GM23338 (cell line): ENCODE data around the gene NECAP2.

Source experiments
- EZH2 ChIP-seq: fragments of 200-600 bp; sonication (generic); IDR thresholded peaks from one replicate; pipeline ENCODE4 v1.8.0; 2017; ENCODE audit warnings: antibody characterized with exemption, mild to moderate bottlenecking, low read depth; ENCODE audit not compliant: unreplicated experiment
- TF ChIP-seq, protein P1 (sequence below): IDR thresholded peaks from one replicate; pipeline ENCODE4 v1.6.1; 2018; ENCODE audit warnings: antibody characterized with exemption; ENCODE audit not compliant: unreplicated experiment
- TF ChIP-seq, protein P2 (sequence below), 2 experiments: fragments of 200-600 bp in 1 of 2; sonication (generic) in 1 of 2; conservative IDR thresholded peaks; 2 replicates each; pipeline versions ENCODE4 v1.5.1 to v1.6.1; 2016 to 2017; ENCODE audit warnings: antibody characterized with exemption in 2 of 2, low read depth in 2 of 2, mild to moderate bottlenecking in 2 of 2, moderate library complexity in 1 of 2

DNA sequence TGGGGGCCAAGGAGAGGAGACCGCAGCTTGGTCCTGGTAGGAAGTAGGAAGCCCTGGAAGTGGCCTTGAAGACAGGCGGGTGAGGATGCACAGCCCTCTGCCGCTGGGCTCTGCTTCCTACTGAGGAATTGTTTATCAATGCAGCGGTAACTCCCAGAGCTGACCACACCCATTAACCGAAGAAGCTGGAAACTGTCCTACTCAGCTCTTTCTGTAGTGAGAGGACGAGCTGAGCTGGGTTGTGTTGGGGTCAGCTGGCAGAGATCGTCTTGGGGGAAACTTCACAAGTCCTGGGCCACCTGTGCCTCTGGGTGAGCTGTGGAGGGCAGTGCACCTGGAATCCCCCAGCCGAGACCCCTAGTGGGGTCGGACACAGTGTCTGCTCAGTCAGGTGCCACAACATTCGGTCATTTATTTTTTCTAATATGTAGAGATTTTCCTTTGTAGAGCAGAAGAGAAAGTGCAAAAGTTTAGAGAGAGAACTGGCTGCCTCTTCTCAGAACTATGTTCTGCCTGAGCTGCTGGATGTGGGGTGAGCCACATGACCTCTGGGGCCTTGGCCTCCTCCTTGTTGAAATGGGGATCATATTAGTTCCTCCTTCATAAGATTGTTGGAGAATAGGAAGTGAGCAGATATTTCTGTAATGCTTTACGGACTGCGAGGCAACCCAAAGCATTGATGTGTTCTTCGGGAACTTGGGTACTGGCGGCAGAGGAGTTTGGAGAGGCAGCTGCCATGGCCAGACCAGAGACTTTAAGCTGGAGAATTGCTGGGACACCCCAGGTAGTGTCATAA lies 3.6 kb downstream of the NECAP2 start:
- TF ChIP-seq, protein P1, sequence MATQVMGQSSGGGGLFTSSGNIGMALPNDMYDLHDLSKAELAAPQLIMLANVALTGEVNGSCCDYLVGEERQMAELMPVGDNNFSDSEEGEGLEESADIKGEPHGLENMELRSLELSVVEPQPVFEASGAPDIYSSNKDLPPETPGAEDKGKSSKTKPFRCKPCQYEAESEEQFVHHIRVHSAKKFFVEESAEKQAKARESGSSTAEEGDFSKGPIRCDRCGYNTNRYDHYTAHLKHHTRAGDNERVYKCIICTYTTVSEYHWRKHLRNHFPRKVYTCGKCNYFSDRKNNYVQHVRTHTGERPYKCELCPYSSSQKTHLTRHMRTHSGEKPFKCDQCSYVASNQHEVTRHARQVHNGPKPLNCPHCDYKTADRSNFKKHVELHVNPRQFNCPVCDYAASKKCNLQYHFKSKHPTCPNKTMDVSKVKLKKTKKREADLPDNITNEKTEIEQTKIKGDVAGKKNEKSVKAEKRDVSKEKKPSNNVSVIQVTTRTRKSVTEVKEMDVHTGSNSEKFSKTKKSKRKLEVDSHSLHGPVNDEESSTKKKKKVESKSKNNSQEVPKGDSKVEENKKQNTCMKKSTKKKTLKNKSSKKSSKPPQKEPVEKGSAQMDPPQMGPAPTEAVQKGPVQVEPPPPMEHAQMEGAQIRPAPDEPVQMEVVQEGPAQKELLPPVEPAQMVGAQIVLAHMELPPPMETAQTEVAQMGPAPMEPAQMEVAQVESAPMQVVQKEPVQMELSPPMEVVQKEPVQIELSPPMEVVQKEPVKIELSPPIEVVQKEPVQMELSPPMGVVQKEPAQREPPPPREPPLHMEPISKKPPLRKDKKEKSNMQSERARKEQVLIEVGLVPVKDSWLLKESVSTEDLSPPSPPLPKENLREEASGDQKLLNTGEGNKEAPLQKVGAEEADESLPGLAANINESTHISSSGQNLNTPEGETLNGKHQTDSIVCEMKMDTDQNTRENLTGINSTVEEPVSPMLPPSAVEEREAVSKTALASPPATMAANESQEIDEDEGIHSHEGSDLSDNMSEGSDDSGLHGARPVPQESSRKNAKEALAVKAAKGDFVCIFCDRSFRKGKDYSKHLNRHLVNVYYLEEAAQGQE, result no peak
- TF ChIP-seq, protein P2, sequence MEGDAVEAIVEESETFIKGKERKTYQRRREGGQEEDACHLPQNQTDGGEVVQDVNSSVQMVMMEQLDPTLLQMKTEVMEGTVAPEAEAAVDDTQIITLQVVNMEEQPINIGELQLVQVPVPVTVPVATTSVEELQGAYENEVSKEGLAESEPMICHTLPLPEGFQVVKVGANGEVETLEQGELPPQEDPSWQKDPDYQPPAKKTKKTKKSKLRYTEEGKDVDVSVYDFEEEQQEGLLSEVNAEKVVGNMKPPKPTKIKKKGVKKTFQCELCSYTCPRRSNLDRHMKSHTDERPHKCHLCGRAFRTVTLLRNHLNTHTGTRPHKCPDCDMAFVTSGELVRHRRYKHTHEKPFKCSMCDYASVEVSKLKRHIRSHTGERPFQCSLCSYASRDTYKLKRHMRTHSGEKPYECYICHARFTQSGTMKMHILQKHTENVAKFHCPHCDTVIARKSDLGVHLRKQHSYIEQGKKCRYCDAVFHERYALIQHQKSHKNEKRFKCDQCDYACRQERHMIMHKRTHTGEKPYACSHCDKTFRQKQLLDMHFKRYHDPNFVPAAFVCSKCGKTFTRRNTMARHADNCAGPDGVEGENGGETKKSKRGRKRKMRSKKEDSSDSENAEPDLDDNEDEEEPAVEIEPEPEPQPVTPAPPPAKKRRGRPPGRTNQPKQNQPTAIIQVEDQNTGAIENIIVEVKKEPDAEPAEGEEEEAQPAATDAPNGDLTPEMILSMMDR (conservative IDR thresholded peaks at IDR 0.05; ENCODE audit: low read depth in 2 of 2), result no peak
- TF ChIP-seq EZH2, result no peak
